IPS DF 6.9 (cell line): ENCODE data around the gene DUSP15.
"Not testable (repeated sequence)": the region's sequence is repeated elsewhere in the genome, so short reads cannot be mapped to it uniquely, and the experiment has no call there.

Source experiments
- DNase-seq: peaks from one replicate; pipeline ENCODE4 v3.0.0-alpha.2; 2013; ENCODE audit warnings: low read depth, low spot score
- H3K27ac ChIP-seq: one replicate; pipeline ENCODE4 v1.5.1; 2013; ENCODE audit warnings: low read length, control low read depth
- H3K27me3 ChIP-seq: 2 replicates; pipeline ENCODE4 v1.6.1; 2013; ENCODE audit warnings: mild to moderate bottlenecking, low read length; ENCODE audit not compliant: control insufficient read depth, insufficient read depth
- H3K36me3 ChIP-seq: 2 replicates; pipeline ENCODE4 v1.6.1; 2013; ENCODE audit warnings: low read length; ENCODE audit not compliant: control insufficient read depth, insufficient read depth
- H3K4me1 ChIP-seq: 2 replicates; pipeline ENCODE4 v1.6.1; 2013; ENCODE audit warnings: low read length; ENCODE audit not compliant: control insufficient read depth, insufficient read depth
- H3K4me3 ChIP-seq: 2 replicates; pipeline ENCODE4 v1.5.1; 2013; ENCODE audit warnings: mild to moderate bottlenecking, low read length
- H3K9me3 ChIP-seq: 2 replicates; pipeline ENCODE4 v1.6.1; 2013; ENCODE audit warnings: low read length, inconsistent platforms; ENCODE audit not compliant: control insufficient read depth, insufficient read depth
- WGBS: extraction: QIAGEN DNeasy Blood & Tissue Kit; methylation state at CpG from one replicate; pipeline ENCODE4 v1.1.7; 2013; ENCODE audit warnings: mixed read lengths, missing lambda C conversion rate; ENCODE audit not compliant: insufficient read length, insufficient coverage; 5-methylcytosine and 5-hydroxymethylcytosine counted together

The DUSP15 gene

GRCh38 chr20:31830406-31830981, 39.8 kb downstream of the DUSP15 start:
- no CpG with 5 or more reads among the region's 8 CpGs for WGBS
- no peaks in the 10 kb centered on the region for H3K36me3 ChIP-seq
- H3K4me1 ChIP-seq: peaks cover 3% of the 10 kb centered on the region; the same call in 1 of the 2 replicates

DNA sequence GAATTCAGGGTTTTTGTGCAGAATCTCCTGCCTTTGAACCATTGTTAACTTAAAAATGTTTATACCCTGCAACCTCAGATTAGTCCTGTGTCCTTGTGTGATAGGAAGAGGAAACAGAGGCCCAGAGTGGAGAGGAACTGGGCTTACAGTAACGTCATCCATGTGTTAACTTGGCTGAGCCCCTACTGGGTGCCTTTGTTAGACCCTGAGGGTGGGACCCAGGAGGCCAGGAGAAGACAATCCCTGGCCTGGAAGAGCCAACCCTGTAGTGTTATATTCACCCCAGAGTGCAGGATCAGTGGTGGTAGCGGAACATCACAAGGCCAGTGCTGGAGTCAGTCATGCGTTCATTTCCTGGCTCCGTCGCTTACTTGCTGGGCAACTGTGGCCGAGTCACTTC, 40.6 kb downstream of the DUSP15 start:
- peaks cover 3% of the 10 kb centered on the region; the same call in 1 of the 2 replicates for H3K4me1 ChIP-seq
- no peak overlapping the region for H3K4me3 ChIP-seq
- no CpG with 5 or more reads among the region's 6 CpGs for WGBS
- no peaks in the 10 kb centered on the region for H3K27me3 ChIP-seq
- DNase-seq: no peak
- no peak overlapping the region for H3K27ac ChIP-seq
- no peaks in the 10 kb centered on the region for H3K36me3 ChIP-seq
- H3K9me3 ChIP-seq: no peaks in the 10 kb centered on the region

More at GRCh38 chr20:31830406-31830981, 39.8 kb downstream of the DUSP15 start:
- Histone ChIP-seq H3K9me3 (no peaks in the 10 kb centered on the region), H3K4me3 (no peak overlapping the region), H3K27ac (no peak overlapping the region), H3K27me3 (no peaks in the 10 kb centered on the region)
- no peak for DNase-seq

DNA sequence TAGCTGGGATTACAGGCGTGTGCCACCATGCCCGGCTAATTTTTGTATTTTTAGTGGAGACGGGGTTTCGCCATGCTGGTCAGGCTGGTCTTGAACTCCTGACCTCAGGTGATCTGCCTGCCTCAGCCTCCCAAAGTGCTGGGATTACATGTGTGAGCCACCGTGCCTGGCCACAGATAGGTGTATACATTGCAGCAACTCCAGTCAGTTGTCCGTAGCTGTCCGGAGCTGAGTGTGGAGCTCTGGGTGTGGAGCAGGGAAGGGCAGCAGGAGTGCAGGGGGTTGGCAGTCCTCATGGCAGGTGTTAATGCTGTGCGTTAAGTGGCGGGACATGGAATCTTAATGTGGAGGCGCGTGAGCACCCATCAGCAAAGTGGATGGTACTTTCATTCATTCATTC, 42.3 kb downstream of the DUSP15 start:
- not testable (repeated sequence) for H3K27ac ChIP-seq, H3K4me3 ChIP-seq, DNase-seq, H3K27me3 ChIP-seq, H3K36me3 ChIP-seq, H3K4me1 ChIP-seq, H3K9me3 ChIP-seq
- no CpG with 5 or more reads among the region's 11 CpGs for WGBS

DNA sequence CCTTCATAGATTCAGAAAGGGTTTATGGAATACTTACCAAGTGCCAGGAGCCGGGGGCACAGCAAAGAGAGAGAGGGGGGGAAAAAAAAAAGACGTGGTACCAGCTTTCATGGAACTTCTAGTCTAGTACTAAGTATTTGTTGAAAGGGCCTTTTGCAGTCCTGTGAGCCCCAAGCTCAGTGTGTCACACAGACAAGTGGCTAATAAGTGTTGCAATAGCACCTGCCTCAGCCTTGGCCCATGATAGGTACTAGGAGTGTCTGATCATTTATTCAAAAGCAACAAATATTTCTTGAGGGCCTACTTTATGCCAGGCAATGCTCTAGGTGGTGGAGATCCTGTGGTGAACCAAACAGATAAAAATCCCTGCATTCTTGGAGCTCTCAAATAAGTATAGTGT, 43.3 kb downstream of the DUSP15 start:
- no CpG with 5 or more reads among the region's 2 CpGs for WGBS

GRCh38 chr20:31826074-31826473, 44.3 kb downstream of the DUSP15 start:
- H3K4me1 ChIP-seq: no peaks in the 10 kb centered on the region
- H3K4me3 ChIP-seq: no peak overlapping the region
- no CpG with 5 or more reads among the region's 5 CpGs for WGBS
- no peaks in the 10 kb centered on the region for H3K27me3 ChIP-seq
- H3K27ac ChIP-seq: no peak overlapping the region
- H3K36me3 ChIP-seq: no peaks in the 10 kb centered on the region
- H3K9me3 ChIP-seq: no peaks in the 10 kb centered on the region
- DNase-seq: no peak

More for the DNA sequence above, 43.3 kb downstream of the DUSP15 start:
- DNase-seq: no peak
- Histone ChIP-seq H3K9me3 (no peaks in the 10 kb centered on the region), H3K27ac (no peak overlapping the region), H3K36me3 (no peaks in the 10 kb centered on the region), H3K4me1 (no peaks in the 10 kb centered on the region), H3K4me3 (no peak overlapping the region), H3K27me3 (no peaks in the 10 kb centered on the region)

GRCh38 chr20:31824554-31825313, 45.6 kb downstream of the DUSP15 start:
- WGBS: no CpG with 5 or more reads among the region's 14 CpGs
- Histone ChIP-seq H3K4me3 (no peak overlapping the region), H3K9me3 (no peaks in the 10 kb centered on the region), H3K4me1 (no peaks in the 10 kb centered on the region), H3K36me3 (no peaks in the 10 kb centered on the region), H3K27ac (no peak overlapping the region), H3K27me3 (no peaks in the 10 kb centered on the region)
- no peak for DNase-seq

GRCh38 chr20:31824125-31824485, 46.2 kb downstream of the DUSP15 start:
- no peak overlapping the region for H3K27ac ChIP-seq
- H3K27me3 ChIP-seq: no peaks in the 10 kb centered on the region
- H3K4me3 ChIP-seq: no peak overlapping the region
- H3K4me1 ChIP-seq: no peaks in the 10 kb centered on the region
- H3K36me3 ChIP-seq: no peaks in the 10 kb centered on the region
- no CpG with 5 or more reads among the region's 4 CpGs for WGBS
- DNase-seq: no peak
- H3K9me3 ChIP-seq: no peaks in the 10 kb centered on the region

- H3K4me3 ChIP-seq: no peak overlapping the region
- DNase-seq: no peak
- H3K27ac ChIP-seq: no peak overlapping the region
- H3K27me3 ChIP-seq: no peaks in the 10 kb centered on the region
- WGBS: no CpG with 5 or more reads among the region's 14 CpGs
- no peaks in the 10 kb centered on the region for H3K9me3 ChIP-seq
- no peaks in the 10 kb centered on the region for H3K36me3 ChIP-seq
- H3K4me1 ChIP-seq: no peaks in the 10 kb centered on the region
Measured at GRCh38 chr20:31823360-31824124, 46.8 kb downstream of the DUSP15 start.

DNA sequence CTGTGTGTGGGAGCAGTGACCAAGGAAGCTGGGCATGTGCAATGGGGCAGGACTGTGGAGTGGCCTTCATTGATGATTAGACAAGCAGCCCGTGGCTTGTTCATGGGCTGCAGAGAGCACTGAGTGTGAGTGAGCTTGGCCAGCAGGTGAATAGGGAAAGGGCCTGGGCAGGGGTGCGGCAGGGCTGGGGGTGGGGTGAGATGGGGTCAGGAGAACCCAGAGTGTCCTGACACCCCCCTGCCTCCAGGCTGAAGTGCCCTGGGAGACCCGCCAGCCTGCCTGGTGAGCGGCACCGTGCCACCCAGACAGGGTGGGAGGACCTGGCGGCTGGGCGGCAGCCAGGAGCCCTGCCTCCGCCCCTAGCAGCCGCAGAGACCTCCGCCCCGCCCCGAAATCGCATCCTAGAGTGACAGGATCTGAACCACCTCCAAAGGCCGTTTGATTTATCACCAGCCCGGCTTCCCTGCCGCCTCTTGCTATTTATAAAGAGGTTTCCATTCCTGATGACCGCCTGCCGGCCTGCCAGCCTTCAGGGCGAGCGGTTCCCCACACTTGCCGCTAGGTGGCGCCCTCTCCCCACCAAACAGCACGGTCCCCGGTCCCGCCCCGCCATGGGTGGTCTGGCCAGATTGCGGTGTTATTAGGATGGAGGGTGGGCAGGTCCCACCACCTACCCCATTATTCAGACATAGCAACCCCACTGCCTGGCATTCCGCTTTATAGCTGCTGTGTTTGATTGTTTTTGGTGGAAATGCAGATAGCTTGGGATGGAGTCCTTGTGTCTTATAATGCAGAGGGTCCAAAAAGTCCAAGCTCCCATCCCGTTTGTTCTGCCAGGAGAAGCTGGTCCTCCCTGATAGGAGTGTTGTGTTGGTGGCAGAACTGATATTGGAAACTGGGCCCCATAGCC, 47.7 kb downstream of the DUSP15 start:
- no peaks in the 10 kb centered on the region for H3K9me3 ChIP-seq
- DNase-seq: no peak
- no peak overlapping the region for H3K4me3 ChIP-seq
- H3K4me1 ChIP-seq: no peaks in the 10 kb centered on the region
- H3K27ac ChIP-seq: no peak overlapping the region
- H3K27me3 ChIP-seq: no peaks in the 10 kb centered on the region
- no peaks in the 10 kb centered on the region for H3K36me3 ChIP-seq
- no CpG with 5 or more reads among the region's 29 CpGs for WGBS

DNA sequence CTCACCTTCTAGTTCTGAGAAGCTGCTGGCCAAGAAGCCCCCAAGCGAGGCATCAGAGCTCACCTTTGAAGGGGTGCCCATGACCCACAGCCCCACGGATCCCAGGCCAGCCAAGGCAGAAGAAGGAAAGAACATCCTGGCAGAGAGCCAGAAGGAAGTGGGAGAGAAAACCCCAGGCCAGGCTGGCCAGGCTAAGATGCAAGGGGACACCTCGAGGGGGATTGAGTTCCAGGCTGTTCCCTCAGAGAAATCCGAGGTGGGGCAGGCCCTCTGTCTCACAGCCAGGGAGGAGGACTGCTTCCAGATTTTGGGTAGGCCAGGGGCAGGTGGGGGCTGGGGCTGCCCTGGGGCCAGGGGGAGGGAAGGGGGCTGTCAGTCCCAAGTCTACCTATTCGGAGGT, 48.9 kb downstream of the DUSP15 start:
- H3K9me3 ChIP-seq: no peaks in the 10 kb centered on the region
- H3K4me3 ChIP-seq: no peak overlapping the region
- H3K4me1 ChIP-seq: no peaks in the 10 kb centered on the region
- DNase-seq: no peak
- WGBS: no CpG with 5 or more reads among the region's 5 CpGs
- no peaks in the 10 kb centered on the region for H3K27me3 ChIP-seq
- no peak overlapping the region for H3K27ac ChIP-seq
- no peaks in the 10 kb centered on the region for H3K36me3 ChIP-seq
